IPS-18c (cell line): Measurements from ENCODE around the gene GRAMD1B.
"Not testable (repeated sequence)": the region's sequence is repeated elsewhere in the genome, so short reads cannot be mapped to it uniquely, and the experiment has no call there.

Experiments
- H3K4me3 ChIP-seq: 2 replicates; pipeline ENCODE4 v1.7.0; 2013; ENCODE audit warnings: low read depth, mild to moderate bottlenecking, low read length, moderate library complexity; ENCODE audit not compliant: insufficient read depth
- H3K9me3 ChIP-seq: one replicate; pipeline ENCODE4 v1.6.1; 2013; ENCODE audit warnings: mild to moderate bottlenecking, low read length, moderate library complexity; ENCODE audit not compliant: control insufficient read depth, insufficient read depth

Gene GRAMD1B

GRCh38 chr11:123457187-123457770 lies 27.2 kb downstream of the GRAMD1B start:
- H3K4me3 ChIP-seq = no peak overlapping the region
- peaks cover 3% of the 10 kb centered on the region for H3K9me3 ChIP-seq

- H3K4me3 ChIP-seq = no peak overlapping the region
- peaks cover 3% of the 10 kb centered on the region for H3K9me3 ChIP-seq
These were observed 28.4 kb downstream of the GRAMD1B start for GRCh38 chr11:123458501-123458900.

- Histone ChIP-seq H3K4me3 (no peak overlapping the region), H3K9me3 (no peaks in the 10 kb centered on the region)
These were observed 30.1 kb downstream of the GRAMD1B start for GRCh38 chr11:123460012-123460700.

GRCh38 chr11:123461164-123461563 lies 31.1 kb downstream of the GRAMD1B start:
- Histone ChIP-seq H3K9me3 (no peaks in the 10 kb centered on the region), H3K4me3 (no peak overlapping the region)

GRCh38 chr11:123465667-123466066 lies 35.6 kb downstream of the GRAMD1B start:
- H3K9me3 ChIP-seq, H3K4me3 ChIP-seq: not testable (repeated sequence)

- H3K4me3 ChIP-seq = not testable (repeated sequence)
These were observed 36.1 kb downstream of the GRAMD1B start for GRCh38 chr11:123466172-123466571.

GRCh38 chr11:123469089-123469488 lies 39.0 kb downstream of the GRAMD1B start:
- H3K4me3 ChIP-seq = no peak overlapping the region
- H3K9me3 ChIP-seq = no peaks in the 10 kb centered on the region

More at GRCh38 chr11:123466172-123466571, 36.1 kb downstream of the GRAMD1B start:
- H3K9me3 ChIP-seq = not testable (repeated sequence)

- no peaks in the 10 kb centered on the region for H3K9me3 ChIP-seq
- no peak overlapping the region for H3K4me3 ChIP-seq
These were observed 39.5 kb downstream of the GRAMD1B start for GRCh38 chr11:123469586-123469985.

GRCh38 chr11:123470842-123471241 lies 40.8 kb downstream of the GRAMD1B start:
- Histone ChIP-seq H3K9me3 (no peaks in the 10 kb centered on the region), H3K4me3 (no peak overlapping the region)

- no peaks in the 10 kb centered on the region for H3K9me3 ChIP-seq
- H3K4me3 ChIP-seq = no peak overlapping the region
These were observed 42.3 kb downstream of the GRAMD1B start for GRCh38 chr11:123472236-123472935.

- Histone ChIP-seq H3K9me3 (no peaks in the 10 kb centered on the region), H3K4me3 (no peak overlapping the region)
These were observed 44.0 kb downstream of the GRAMD1B start for GRCh38 chr11:123473941-123474677.

- Histone ChIP-seq H3K4me3 (no peak overlapping the region), H3K9me3 (no peaks in the 10 kb centered on the region)
These were observed 44.9 kb downstream of the GRAMD1B start for GRCh38 chr11:123474994-123475393.

- no peak overlapping the region for H3K4me3 ChIP-seq
These were observed 45.4 kb downstream of the GRAMD1B start for GRCh38 chr11:123475469-123475868.

GRCh38 chr11:123477205-123477907 lies 47.3 kb downstream of the GRAMD1B start:
- H3K9me3 ChIP-seq = no peaks in the 10 kb centered on the region

More at GRCh38 chr11:123475469-123475868, 45.4 kb downstream of the GRAMD1B start:
- H3K9me3 ChIP-seq = no peaks in the 10 kb centered on the region

GRCh38 chr11:123478352-123478987 lies 48.4 kb downstream of the GRAMD1B start:
- Histone ChIP-seq H3K4me3 (no peak overlapping the region), H3K9me3 (no peaks in the 10 kb centered on the region)

More at GRCh38 chr11:123477205-123477907, 47.3 kb downstream of the GRAMD1B start:
- no peak overlapping the region for H3K4me3 ChIP-seq

- H3K9me3 ChIP-seq = no peaks in the 10 kb centered on the region
- no peak overlapping the region for H3K4me3 ChIP-seq
These were observed 49.2 kb downstream of the GRAMD1B start for GRCh38 chr11:123479048-123479837.
